Vagina (tissue), 2 donors: ENCODE data around the gene KPNB1.

ENCODE experiments used
- CTCF ChIP-seq, 3 experiments: fragments of 450-650 bp in 2 of 3; fragments of 200-600 bp in 1 of 3; sonication (generic) in 1 of 3; IDR thresholded peaks; one replicate each; pipeline ENCODE4 v1.5.1; 2017 to 2019; ENCODE audit warnings: antibody characterized with exemption in 3 of 3, mild to moderate bottlenecking in 2 of 3, moderate library complexity in 2 of 3
- POLR2AphosphoS5 ChIP-seq, 2 donors: sonication (generic); formaldehyde crosslinking; IDR thresholded peaks; one replicate each; pipeline ENCODE4 v1.9.0; 2017; ENCODE audit warnings: antibody characterized with exemption in 2 of 2, mild to moderate bottlenecking in 2 of 2, low read depth in 1 of 2; ENCODE audit not compliant: insufficient read depth in 1 of 2

DNA sequence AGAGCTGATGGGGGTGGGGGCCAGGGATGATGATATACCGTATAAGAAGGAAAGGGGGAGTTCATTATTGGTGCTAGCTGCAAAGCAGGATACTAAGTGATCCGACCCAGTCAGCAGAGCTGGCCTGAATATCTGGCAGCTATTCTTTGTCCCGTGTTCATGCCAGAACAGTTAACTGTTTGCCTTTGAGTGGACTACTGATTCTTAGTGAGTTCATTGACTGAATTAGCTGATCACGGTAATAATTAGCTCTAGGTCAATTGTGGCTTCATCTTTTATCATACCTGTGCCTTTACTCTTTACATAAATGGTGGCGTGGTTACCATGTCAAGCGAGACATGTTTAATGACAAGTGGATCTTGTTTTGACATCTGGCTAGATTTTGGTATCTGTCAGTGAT, 5.3 kb downstream of the KPNB1 start:
- TF ChIP-seq CTCF (IDR thresholded peaks at IDR 0.05) (no peak), POLR2AphosphoS5 (IDR thresholded peaks at IDR 0.05; ENCODE audit: insufficient read depth in 1 of 2, low read depth in 1 of 2) (no peak)
